ENCODE data around the gene PTPRJ. TPM values are rescaled to one million over a fixed set of nuclear protein-coding genes. Genes with fewer than 3 reads are reported as not detected.

PTPRJ gene
- polyA plus RNA-seq, 1 donor (not counting 4 experiments of a cell fraction or from before 2014, with no cell fraction given) = 0.84 TPM

GRCh38 chr11:48034926-48035871 is 54.8 kb downstream of the PTPRJ start:
- no peaks in the 10 kb centered on the region for H3K4me1 ChIP-seq (ENCODE audit: control insufficient read depth, extremely low read depth, insufficient read depth, low read length)
- no peaks in the 10 kb centered on the region for H3K79me2 ChIP-seq (ENCODE audit: control insufficient read depth, insufficient read depth, low read length)
- TF ChIP-seq, protein P1, sequence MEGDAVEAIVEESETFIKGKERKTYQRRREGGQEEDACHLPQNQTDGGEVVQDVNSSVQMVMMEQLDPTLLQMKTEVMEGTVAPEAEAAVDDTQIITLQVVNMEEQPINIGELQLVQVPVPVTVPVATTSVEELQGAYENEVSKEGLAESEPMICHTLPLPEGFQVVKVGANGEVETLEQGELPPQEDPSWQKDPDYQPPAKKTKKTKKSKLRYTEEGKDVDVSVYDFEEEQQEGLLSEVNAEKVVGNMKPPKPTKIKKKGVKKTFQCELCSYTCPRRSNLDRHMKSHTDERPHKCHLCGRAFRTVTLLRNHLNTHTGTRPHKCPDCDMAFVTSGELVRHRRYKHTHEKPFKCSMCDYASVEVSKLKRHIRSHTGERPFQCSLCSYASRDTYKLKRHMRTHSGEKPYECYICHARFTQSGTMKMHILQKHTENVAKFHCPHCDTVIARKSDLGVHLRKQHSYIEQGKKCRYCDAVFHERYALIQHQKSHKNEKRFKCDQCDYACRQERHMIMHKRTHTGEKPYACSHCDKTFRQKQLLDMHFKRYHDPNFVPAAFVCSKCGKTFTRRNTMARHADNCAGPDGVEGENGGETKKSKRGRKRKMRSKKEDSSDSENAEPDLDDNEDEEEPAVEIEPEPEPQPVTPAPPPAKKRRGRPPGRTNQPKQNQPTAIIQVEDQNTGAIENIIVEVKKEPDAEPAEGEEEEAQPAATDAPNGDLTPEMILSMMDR (optimal IDR thresholded peaks at IDR 0.05 in 1 of 3, IDR thresholded peaks at IDR 0.05 in 1 of 3, conservative IDR thresholded peaks at IDR 0.05 in 1 of 3; ENCODE audit: extremely low read depth in 1 of 3, insufficient read depth in 2 of 3, low read length in 3 of 3) = no peak
- TF ChIP-seq EZH2 (IDR thresholded peaks at IDR 0.05; ENCODE audit: low read length) = no peak
- no peak overlapping the region for H3K27ac ChIP-seq (ENCODE audit: control insufficient read depth, insufficient read depth, low read length)
- no peak overlapping the region for H2AFZ ChIP-seq (ENCODE audit: control insufficient read depth, low read length)
- H3K9me3 ChIP-seq (ENCODE audit: control insufficient read depth, low read depth, low read length) = no peaks in the 10 kb centered on the region
- H3K9me1 ChIP-seq (ENCODE audit: control insufficient read depth, extremely low read depth, insufficient read depth, low read length) = no peaks in the 10 kb centered on the region
- FAIRE-seq = no peak
- H3K36me3 ChIP-seq (ENCODE audit: control insufficient read depth in 2 of 2, extremely low read depth in 1 of 2, insufficient read depth in 2 of 2, low read length in 2 of 2) = no peaks in the 10 kb centered on the region
- H3K9ac ChIP-seq (ENCODE audit: control insufficient read depth, extremely low read depth, insufficient read depth, low read length) = no peak overlapping the region
- no peak for DNase-seq (ENCODE audit: low read depth, low spot score)
- no peak overlapping the region for H3K4me2 ChIP-seq (ENCODE audit: control insufficient read depth, extremely low read depth, insufficient read depth, low read depth, low read length)
- no peak overlapping the region for H3K4me3 ChIP-seq (ENCODE audit: control insufficient read depth in 2 of 3, extremely low read depth in 1 of 3, insufficient read depth in 2 of 3, low read depth in 1 of 3, low read length in 3 of 3)
- H3K27me3 ChIP-seq (ENCODE audit: control insufficient read depth, extremely low read depth, insufficient read depth, low read length) = no peaks in the 10 kb centered on the region
- dilution Hi-C loops (cut with MboI; ENCODE audit: extremely low pct_ligation_motif_present, low sequenced_read_pairs) = no loop called here
- no peaks in the 10 kb centered on the region for H4K20me1 ChIP-seq (ENCODE audit: control insufficient read depth, extremely low read depth, insufficient read depth, low read length)

GRCh38 chr11:48036011-48036410 is 55.7 kb downstream of the PTPRJ start:
- Histone ChIP-seq H3K4me1 (ENCODE audit: control insufficient read depth, extremely low read depth, insufficient read depth, low read length) (no peaks in the 10 kb centered on the region), H4K20me1 (ENCODE audit: control insufficient read depth, extremely low read depth, insufficient read depth, low read length) (no peaks in the 10 kb centered on the region), H3K9me3 (ENCODE audit: control insufficient read depth, low read depth, low read length) (no peaks in the 10 kb centered on the region), H3K36me3 (ENCODE audit: control insufficient read depth in 2 of 2, extremely low read depth in 1 of 2, insufficient read depth in 2 of 2, low read length in 2 of 2) (no peaks in the 10 kb centered on the region), H2AFZ (ENCODE audit: control insufficient read depth, low read length) (no peak overlapping the region), H3K27me3 (ENCODE audit: control insufficient read depth, extremely low read depth, insufficient read depth, low read length) (no peaks in the 10 kb centered on the region), H3K4me2 (ENCODE audit: control insufficient read depth, extremely low read depth, insufficient read depth, low read depth, low read length) (no peak overlapping the region), H3K4me3 (ENCODE audit: control insufficient read depth in 2 of 3, extremely low read depth in 1 of 3, insufficient read depth in 2 of 3, low read depth in 1 of 3, low read length in 3 of 3) (no peak overlapping the region), H3K9ac (ENCODE audit: control insufficient read depth, extremely low read depth, insufficient read depth, low read length) (no peak overlapping the region), H3K9me1 (ENCODE audit: control insufficient read depth, extremely low read depth, insufficient read depth, low read length) (no peaks in the 10 kb centered on the region), H3K27ac (ENCODE audit: control insufficient read depth, insufficient read depth, low read length) (no peak overlapping the region), H3K79me2 (ENCODE audit: control insufficient read depth, insufficient read depth, low read length) (no peaks in the 10 kb centered on the region)
- no peak for FAIRE-seq
- TF ChIP-seq, protein P1 (optimal IDR thresholded peaks at IDR 0.05 in 1 of 3, IDR thresholded peaks at IDR 0.05 in 1 of 3, conservative IDR thresholded peaks at IDR 0.05 in 1 of 3; ENCODE audit: extremely low read depth in 1 of 3, insufficient read depth in 2 of 3, low read length in 3 of 3) = no peak
- no peak for TF ChIP-seq EZH2 (IDR thresholded peaks at IDR 0.05; ENCODE audit: low read length)
- DNase-seq (ENCODE audit: low read depth, low spot score) = no peak
- dilution Hi-C loops (cut with MboI; ENCODE audit: extremely low pct_ligation_motif_present, low sequenced_read_pairs) = no loop called here
